ENCODE data around the gene ZBTB38.
A peak's percentile ranks its signal among the peaks of the same experiment; 100 is the strongest.

ZBTB38 gene

DNA sequence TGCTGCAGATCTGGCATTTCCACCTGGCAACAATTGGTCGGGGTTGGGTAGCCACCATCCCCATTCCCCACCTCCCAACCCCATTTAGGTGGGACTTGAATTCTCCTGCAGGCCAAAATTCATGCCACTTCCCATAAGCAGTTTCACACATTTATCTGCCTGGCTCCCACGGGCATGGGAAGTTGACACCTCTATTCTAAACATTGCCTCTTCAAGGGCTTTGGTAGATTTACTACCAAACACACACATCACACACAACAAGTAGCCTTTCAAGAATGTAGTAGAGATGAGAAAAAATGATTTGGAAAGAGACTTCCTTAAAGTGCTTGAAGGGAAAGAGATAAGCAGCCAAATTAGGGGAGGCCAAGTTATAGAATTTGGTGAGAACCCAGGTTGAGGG is 30.9 kb downstream of the ZBTB38 start:
- TF ChIP-seq, protein P1, sequence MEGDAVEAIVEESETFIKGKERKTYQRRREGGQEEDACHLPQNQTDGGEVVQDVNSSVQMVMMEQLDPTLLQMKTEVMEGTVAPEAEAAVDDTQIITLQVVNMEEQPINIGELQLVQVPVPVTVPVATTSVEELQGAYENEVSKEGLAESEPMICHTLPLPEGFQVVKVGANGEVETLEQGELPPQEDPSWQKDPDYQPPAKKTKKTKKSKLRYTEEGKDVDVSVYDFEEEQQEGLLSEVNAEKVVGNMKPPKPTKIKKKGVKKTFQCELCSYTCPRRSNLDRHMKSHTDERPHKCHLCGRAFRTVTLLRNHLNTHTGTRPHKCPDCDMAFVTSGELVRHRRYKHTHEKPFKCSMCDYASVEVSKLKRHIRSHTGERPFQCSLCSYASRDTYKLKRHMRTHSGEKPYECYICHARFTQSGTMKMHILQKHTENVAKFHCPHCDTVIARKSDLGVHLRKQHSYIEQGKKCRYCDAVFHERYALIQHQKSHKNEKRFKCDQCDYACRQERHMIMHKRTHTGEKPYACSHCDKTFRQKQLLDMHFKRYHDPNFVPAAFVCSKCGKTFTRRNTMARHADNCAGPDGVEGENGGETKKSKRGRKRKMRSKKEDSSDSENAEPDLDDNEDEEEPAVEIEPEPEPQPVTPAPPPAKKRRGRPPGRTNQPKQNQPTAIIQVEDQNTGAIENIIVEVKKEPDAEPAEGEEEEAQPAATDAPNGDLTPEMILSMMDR (conservative IDR thresholded peaks at IDR 0.05) = no peak
- TF ChIP-seq ZFX (IDR thresholded peaks at IDR 0.05) = no peak
- no peak overlapping the region for H3K27ac ChIP-seq

DNA sequence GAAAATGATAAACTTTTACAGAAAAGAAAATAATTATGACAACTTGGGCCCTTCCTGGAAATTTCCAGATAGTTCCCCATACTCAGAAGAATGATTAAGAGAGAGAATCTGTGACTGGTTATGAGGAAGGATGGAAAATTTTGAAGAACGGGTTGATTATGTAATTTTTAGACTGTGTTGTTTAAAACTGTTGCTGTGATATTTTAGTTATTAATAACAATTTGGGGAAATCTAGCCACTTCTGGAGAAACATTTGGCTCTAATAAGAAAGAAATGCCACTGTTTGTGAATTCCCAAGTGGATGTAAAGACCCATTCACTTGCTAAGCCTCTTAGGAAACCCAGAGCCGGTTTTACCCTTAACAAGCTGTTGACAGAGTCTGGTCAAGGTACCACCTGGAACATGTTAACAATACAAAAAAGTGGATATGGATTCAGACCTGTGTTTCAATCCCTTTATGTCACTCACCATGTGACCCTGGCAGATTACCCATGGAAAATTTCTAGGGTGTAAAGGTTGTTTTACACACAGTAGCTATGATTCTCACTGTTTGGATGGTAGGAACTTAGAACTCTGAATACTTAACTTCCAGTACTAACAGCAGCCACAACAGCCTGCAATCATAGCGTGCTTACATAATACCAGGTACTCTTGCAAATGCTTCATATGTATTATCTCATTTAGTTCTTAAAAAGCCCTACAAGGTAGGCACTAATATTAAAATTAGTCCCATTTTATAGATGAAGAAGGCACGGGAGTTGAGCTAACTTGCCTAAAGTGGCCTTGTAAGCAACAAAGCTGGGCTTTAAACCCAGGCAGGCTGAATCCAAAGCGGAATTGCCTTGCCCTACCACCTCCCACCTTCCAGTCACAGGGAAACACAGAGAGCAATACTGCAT is 32.0 kb downstream of the ZBTB38 start:
- no peak overlapping the region for H3K27ac ChIP-seq
- TF ChIP-seq ZFX (IDR thresholded peaks at IDR 0.05) = no peak
- TF ChIP-seq, protein P1 (conservative IDR thresholded peaks at IDR 0.05) = no peak

- TF ChIP-seq, protein P1 (conservative IDR thresholded peaks at IDR 0.05) = no peak
- TF ChIP-seq ZFX (IDR thresholded peaks at IDR 0.05) = no peak
- H3K27ac ChIP-seq = no peak overlapping the region
These were observed 32.8 kb downstream of the ZBTB38 start for GRCh38 chr3:141401095-141401494.

DNA sequence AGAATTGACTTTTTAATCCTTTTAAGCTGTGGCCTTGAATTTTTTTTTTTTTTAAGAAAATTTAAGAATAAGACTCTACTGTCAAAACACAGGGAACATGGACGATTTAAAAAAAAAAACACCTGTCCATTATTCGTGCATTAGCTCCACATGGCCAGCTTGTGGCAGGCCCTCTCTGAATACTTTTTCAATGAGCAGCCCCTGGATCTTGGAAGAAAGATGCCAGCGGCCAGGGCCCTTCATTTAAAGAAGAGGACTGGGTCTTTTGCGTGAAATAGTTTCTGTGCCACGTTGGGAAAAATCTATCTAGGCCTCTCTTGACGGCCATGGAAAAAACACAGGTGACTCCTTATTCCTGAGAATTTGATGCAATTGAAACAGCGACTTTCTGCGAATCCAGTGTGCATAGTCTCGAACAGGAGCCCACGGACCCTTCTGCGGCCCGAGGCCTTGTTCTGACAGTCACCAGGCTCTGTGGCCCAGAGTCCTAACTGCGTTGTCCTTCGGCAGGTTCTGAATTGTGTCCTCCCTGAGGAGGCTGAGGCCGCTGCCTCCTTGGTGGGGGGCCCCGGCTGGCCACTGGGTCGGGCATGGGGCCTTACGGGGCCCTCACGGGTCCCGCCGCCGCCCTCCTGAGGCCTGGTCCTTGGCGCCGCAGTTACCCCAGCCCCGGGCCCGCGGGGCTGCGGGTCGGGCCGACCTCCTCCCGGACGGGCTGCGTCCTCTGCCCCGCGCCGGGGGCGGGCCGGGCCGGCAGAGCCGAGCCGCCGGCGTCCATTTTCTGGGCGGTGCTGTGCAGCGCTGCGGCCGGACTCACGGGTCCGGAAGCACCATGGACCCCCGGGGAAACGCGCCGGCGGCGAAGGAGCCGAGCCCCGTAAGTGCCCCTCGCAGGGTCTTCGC is 33.5 kb downstream of the ZBTB38 start:
- TF ChIP-seq, protein P1 (conservative IDR thresholded peaks at IDR 0.05) = no peak
- peak; percentile 99 for TF ChIP-seq ZFX (IDR thresholded peaks at IDR 0.05)
- H3K27ac ChIP-seq = peak overlapping the region; percentile 81

DNA sequence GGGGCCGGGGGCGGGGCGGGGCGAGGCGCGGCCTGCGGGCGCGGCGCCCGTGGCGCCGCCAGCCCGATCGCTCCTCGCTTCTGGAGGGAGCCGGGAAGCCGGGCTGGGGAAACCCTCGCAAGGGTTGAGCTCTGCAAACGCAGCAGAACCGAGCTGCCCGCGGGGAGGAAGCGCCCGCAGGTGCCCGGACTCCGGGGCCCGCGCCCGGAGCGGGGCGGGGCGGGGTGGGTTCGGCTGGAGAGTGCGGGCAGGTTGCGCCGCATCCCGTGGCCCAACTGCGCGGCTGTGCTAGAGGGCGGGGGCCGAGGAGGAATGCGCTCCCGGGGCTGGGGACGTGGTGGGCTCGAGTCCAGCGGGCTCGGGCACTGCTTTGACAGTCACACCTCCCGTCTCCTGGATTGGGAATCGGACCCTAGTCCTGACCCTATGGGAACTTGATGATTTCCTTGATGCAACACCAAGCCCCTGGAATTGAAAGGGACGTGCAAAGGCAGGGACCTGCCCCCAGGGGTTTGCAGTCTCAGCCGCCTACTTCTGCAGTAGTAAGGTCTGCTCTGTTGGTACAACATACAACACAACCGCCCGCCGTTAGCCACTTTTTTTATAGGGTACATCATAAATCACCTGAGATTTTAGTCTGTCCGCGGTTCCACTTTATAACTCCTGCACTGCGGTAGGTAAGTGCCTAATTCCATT is 34.3 kb downstream of the ZBTB38 start:
- no peak for TF ChIP-seq ZFX (IDR thresholded peaks at IDR 0.05)
- TF ChIP-seq, protein P1 (conservative IDR thresholded peaks at IDR 0.05) = no peak
- H3K27ac ChIP-seq = peak overlapping the region; percentile 81

DNA sequence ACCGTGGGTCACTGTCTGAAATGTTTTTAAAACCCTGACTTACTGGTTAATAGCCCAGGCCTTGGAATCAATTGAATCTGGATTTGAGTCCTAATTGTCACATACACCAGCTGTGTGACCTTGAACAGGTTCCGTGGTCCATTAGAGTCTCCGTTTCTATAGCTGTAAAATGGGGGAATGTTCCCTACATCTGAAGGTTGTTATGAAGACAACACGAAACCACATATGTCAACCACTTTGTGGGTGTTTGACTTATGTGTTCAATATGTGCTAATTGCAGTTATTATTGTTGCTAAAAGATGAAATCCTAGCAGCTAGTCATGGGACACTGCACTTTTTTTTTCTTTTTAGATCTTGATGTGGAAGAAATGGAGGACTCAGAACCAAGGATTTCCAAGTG is 35.3 kb downstream of the ZBTB38 start:
- TF ChIP-seq, protein P1 (conservative IDR thresholded peaks at IDR 0.05) = no peak
- TF ChIP-seq ZFX (IDR thresholded peaks at IDR 0.05) = no peak
- no peak overlapping the region for H3K27ac ChIP-seq
